Fibroblast of lung (primary cell): Measurements from ENCODE around the gene TMEM63B. TPM values are rescaled to one million over a fixed set of nuclear protein-coding genes. Genes with fewer than 3 reads are reported as not detected.

ENCODE experiments used
- DNase-seq, 2 donors: peaks; one replicate each; pipeline versions ENCODE4 v3.0.0 to v3.0.0-alpha.2; 2010; ENCODE audit warnings: low read depth in 2 of 2
- H2AFZ ChIP-seq: 2 replicates; pipeline ENCODE4 v1.5.1; 2012; ENCODE audit warnings: low read length, control low read depth, inconsistent platforms
- H3K27ac ChIP-seq: 2 replicates; pipeline ENCODE4 v1.5.1; 2011; ENCODE audit warnings: low read length, control low read depth; ENCODE audit not compliant: insufficient read depth
- H3K27me3 ChIP-seq: 2 replicates; pipeline ENCODE4 v1.5.1; 2011; ENCODE audit warnings: mild to moderate bottlenecking, low read length; ENCODE audit not compliant: control insufficient read depth, insufficient read depth
- H3K36me3 ChIP-seq: 2 replicates; pipeline ENCODE4 v1.5.1; 2011; ENCODE audit warnings: low read length; ENCODE audit not compliant: control insufficient read depth, insufficient read depth
- H3K4me1 ChIP-seq: 2 replicates; pipeline ENCODE4 v1.5.1; 2011; ENCODE audit warnings: low read length; ENCODE audit not compliant: control insufficient read depth, insufficient read depth; ENCODE audit errors: extremely low read depth
- H3K4me2 ChIP-seq: 2 replicates; pipeline ENCODE4 v1.5.1; 2011; ENCODE audit warnings: low read length, control low read depth; ENCODE audit not compliant: insufficient read depth; ENCODE audit errors: extremely low read depth
- H3K4me3 ChIP-seq, 4 experiments: fragments of 200-600 bp in 1 of 4; sonication (generic) in 1 of 4; replicated peaks in 1 of 4; 2 replicates each; pipeline ENCODE4 v1.5.1; 2011 to 2016; ENCODE audit warnings: low read length in 4 of 4, low read depth in 3 of 4, mild to moderate bottlenecking in 3 of 4, control low read depth in 2 of 4, inconsistent platforms in 1 of 4, mixed read lengths in 1 of 4; ENCODE audit not compliant: insufficient read depth in 1 of 4; ENCODE audit errors: control extremely low read depth in 1 of 4
- H3K79me2 ChIP-seq: 2 replicates; pipeline ENCODE4 v1.5.1; 2012; ENCODE audit warnings: mild to moderate bottlenecking, low read length, inconsistent platforms; ENCODE audit not compliant: control insufficient read depth, insufficient read depth
- H3K9ac ChIP-seq: 2 replicates; pipeline ENCODE4 v1.5.1; 2011; ENCODE audit warnings: mild to moderate bottlenecking, low read length, control low read depth; ENCODE audit not compliant: insufficient read depth
- H3K9me3 ChIP-seq: 2 replicates; pipeline ENCODE4 v1.5.1; 2012; ENCODE audit warnings: low read depth, low read length; ENCODE audit not compliant: control insufficient read depth, insufficient read depth
- H4K20me1 ChIP-seq: 2 replicates; pipeline ENCODE4 v1.5.1; 2011; ENCODE audit warnings: low read length; ENCODE audit not compliant: control insufficient read depth, insufficient read depth; ENCODE audit errors: extremely low read depth
- EZH2 ChIP-seq: IDR thresholded peaks from 2 replicates; pipeline ENCODE4 v1.5.1; 2012; ENCODE audit warnings: low read length, control low read depth, mild to moderate bottlenecking; ENCODE audit errors: missing control alignments
- polyA plus RNA-seq, 2 donors: library from polyadenylated mRNA; depleted of rRNA in 1 of 2; stranded (reverse) in 1 of 2; unstranded in 1 of 2; fragments of >200 nt; gene quantifications; 2 replicates each; pipeline ENCODE4 v1.2.1, GENCODE V29; 2011 to 2012; ENCODE audit warnings: missing spikeins in 1 of 2
- total RNA-seq: library from RNA; depleted of rRNA; stranded (reverse); fragments of >200 nt; gene quantifications from 2 replicates; pipeline ENCODE4 v1.2.1, GENCODE V29; 2014
- TF ChIP-seq, protein P1 (sequence below), 2 donors: IDR thresholded peaks in 1 of 2; conservative IDR thresholded peaks in 1 of 2; 1 replicate in 1 of 2; 2 replicates in 1 of 2; pipeline ENCODE4 v1.5.1; 2011 to 2012; ENCODE audit warnings: low read length in 2 of 2, control low read depth in 1 of 2, inconsistent platforms in 1 of 2, low read depth in 1 of 2, mild to moderate bottlenecking in 1 of 2

TMEM63B gene
- total and polyA plus RNA-seq, 2 donors (not counting 1 experiment from before 2014, with no cell fraction given): 32.2 to 42.1 TPM

DNA sequence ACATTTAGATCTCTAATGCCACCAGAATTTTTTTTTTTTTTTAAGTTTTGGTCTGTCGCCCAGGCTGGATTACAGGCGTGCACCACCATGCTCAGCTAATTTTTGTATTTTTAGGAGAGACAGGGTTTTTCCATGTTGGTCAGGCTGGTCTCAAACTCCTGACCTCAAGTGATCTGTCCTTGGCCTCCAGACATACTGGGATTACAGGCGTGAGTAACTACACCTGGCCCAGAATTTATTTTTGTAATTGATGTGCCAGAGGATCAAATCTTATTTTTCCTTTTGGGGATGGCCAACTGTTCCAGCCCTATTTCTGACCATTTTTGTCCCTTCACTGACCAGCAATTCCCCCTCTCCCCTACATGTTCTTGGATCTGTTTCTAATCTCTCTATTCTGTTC lies 71.3 kb downstream of the TMEM63B start:
- Histone ChIP-seq H3K36me3 (no peaks in the 10 kb centered on the region), H3K9ac (no peak overlapping the region), H3K27me3 (no peaks in the 10 kb centered on the region), H3K79me2 (no peaks in the 10 kb centered on the region), H2AFZ (no peak overlapping the region), H3K4me3 (no peak overlapping the region), H4K20me1 (no peaks in the 10 kb centered on the region), H3K4me1 (no peaks in the 10 kb centered on the region), H3K9me3 (no peaks in the 10 kb centered on the region), H3K27ac (no peak overlapping the region), H3K4me2 (no peak overlapping the region)
- DNase-seq: no peak
- TF ChIP-seq EZH2: no peak
- TF ChIP-seq, protein P1, sequence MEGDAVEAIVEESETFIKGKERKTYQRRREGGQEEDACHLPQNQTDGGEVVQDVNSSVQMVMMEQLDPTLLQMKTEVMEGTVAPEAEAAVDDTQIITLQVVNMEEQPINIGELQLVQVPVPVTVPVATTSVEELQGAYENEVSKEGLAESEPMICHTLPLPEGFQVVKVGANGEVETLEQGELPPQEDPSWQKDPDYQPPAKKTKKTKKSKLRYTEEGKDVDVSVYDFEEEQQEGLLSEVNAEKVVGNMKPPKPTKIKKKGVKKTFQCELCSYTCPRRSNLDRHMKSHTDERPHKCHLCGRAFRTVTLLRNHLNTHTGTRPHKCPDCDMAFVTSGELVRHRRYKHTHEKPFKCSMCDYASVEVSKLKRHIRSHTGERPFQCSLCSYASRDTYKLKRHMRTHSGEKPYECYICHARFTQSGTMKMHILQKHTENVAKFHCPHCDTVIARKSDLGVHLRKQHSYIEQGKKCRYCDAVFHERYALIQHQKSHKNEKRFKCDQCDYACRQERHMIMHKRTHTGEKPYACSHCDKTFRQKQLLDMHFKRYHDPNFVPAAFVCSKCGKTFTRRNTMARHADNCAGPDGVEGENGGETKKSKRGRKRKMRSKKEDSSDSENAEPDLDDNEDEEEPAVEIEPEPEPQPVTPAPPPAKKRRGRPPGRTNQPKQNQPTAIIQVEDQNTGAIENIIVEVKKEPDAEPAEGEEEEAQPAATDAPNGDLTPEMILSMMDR (conservative IDR thresholded peaks at IDR 0.05 in 1 of 2, IDR thresholded peaks at IDR 0.05 in 1 of 2; ENCODE audit: low read depth in 1 of 2, low read length in 2 of 2): no peak

DNA sequence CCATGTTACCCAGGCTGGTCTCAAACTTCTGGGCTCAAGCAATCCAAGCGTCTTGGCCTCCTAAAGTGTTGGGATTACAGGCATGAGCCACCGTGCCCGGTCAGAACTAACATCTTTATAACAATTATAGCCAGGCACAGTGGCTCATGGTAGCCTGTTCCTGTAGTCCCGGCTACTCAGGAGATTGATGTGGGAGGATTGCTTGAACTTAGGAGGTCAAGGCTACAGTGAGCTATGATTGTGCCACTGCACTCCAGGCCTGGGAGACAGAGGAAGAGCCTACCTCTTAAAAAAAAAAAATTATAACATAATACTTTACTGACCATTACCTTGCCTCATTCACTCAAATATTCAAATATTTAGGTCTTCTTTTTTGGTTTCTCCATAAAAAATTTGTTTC lies 72.5 kb downstream of the TMEM63B start:
- no peaks in the 10 kb centered on the region for H3K79me2 ChIP-seq
- H3K4me3 ChIP-seq: no peak overlapping the region
- H3K4me1 ChIP-seq: no peaks in the 10 kb centered on the region
- DNase-seq: no peak
- H3K27ac ChIP-seq: no peak overlapping the region
- H3K27me3 ChIP-seq: peaks cover under 1% of the 10 kb centered on the region
- TF ChIP-seq, protein P1 (conservative IDR thresholded peaks at IDR 0.05 in 1 of 2, IDR thresholded peaks at IDR 0.05 in 1 of 2; ENCODE audit: low read depth in 1 of 2, low read length in 2 of 2): no peak
- no peak for TF ChIP-seq EZH2
- no peak overlapping the region for H3K4me2 ChIP-seq
- H4K20me1 ChIP-seq: no peaks in the 10 kb centered on the region
- no peak overlapping the region for H3K9ac ChIP-seq
- no peak overlapping the region for H2AFZ ChIP-seq
- H3K9me3 ChIP-seq: no peaks in the 10 kb centered on the region
- no peaks in the 10 kb centered on the region for H3K36me3 ChIP-seq

DNA sequence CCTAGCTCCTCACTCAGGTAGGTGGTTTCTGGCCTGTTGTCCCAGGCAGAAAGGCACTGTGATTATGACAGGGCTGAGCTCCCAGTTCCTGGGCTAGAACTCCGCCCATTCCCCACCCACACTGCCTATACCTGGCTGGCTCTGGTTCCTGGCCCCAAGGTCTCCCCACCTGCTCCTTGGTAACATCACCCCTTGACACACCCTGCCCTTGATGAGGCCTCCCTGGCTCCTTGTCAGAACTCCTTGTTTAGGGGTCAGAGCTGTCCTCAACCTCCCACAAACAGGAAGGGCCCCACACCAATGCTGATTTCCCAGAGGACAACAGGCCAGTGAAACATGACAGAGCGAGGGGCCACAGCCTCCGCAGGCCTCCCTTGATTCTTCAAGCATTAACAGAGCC lies 73.8 kb downstream of the TMEM63B start:
- Histone ChIP-seq H3K9me3 (no peaks in the 10 kb centered on the region), H3K4me2 (no peak overlapping the region), H3K27ac (no peak overlapping the region), H3K4me1 (no peaks in the 10 kb centered on the region), H3K79me2 (no peaks in the 10 kb centered on the region), H3K4me3 (no peak overlapping the region), H3K27me3 (peaks cover 3% of the 10 kb centered on the region), H2AFZ (no peak overlapping the region), H4K20me1 (no peaks in the 10 kb centered on the region), H3K36me3 (no peaks in the 10 kb centered on the region), H3K9ac (no peak overlapping the region)
- DNase-seq: no peak
- TF ChIP-seq, protein P1 (conservative IDR thresholded peaks at IDR 0.05 in 1 of 2, IDR thresholded peaks at IDR 0.05 in 1 of 2; ENCODE audit: low read depth in 1 of 2, low read length in 2 of 2): no peak
- TF ChIP-seq EZH2: no peak
